ENCODE measurements around the gene ATP1A4. TPM values are rescaled to one million over a fixed set of nuclear protein-coding genes. Genes with fewer than 3 reads are reported as not detected.

Gene ATP1A4
- polyA plus RNA-seq (2011; rRNA removed) (not detected in 2 replicates), polyA minus RNA-seq (2011; rRNA and poly(A)+ RNA removed) (not detected in 2 replicates)

- DNase-seq (ENCODE audit: low read depth): no peak
- H3K27me3 ChIP-seq (ENCODE audit: control insufficient read depth, insufficient read depth, low read length): no peaks in the 10 kb centered on the region
- ChIA-PET POLR2A (no interaction called here), CTCF (interaction anchor here (1.2 to 1.4 kb wide), 2 partner anchors 43 to 50 kb away, joined by 3 to 5 read pairs; no protein-coding TSS in a partner anchor)
- no peaks in the 10 kb centered on the region for H3K36me3 ChIP-seq (ENCODE audit: control insufficient read depth, insufficient read depth, low read length)
- TF ChIP-seq, protein P1, sequence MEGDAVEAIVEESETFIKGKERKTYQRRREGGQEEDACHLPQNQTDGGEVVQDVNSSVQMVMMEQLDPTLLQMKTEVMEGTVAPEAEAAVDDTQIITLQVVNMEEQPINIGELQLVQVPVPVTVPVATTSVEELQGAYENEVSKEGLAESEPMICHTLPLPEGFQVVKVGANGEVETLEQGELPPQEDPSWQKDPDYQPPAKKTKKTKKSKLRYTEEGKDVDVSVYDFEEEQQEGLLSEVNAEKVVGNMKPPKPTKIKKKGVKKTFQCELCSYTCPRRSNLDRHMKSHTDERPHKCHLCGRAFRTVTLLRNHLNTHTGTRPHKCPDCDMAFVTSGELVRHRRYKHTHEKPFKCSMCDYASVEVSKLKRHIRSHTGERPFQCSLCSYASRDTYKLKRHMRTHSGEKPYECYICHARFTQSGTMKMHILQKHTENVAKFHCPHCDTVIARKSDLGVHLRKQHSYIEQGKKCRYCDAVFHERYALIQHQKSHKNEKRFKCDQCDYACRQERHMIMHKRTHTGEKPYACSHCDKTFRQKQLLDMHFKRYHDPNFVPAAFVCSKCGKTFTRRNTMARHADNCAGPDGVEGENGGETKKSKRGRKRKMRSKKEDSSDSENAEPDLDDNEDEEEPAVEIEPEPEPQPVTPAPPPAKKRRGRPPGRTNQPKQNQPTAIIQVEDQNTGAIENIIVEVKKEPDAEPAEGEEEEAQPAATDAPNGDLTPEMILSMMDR (IDR thresholded peaks at IDR 0.05; ENCODE audit: insufficient read depth, low read depth, low read length): no peak
- no peak within 1 kb of the TSS for H3K4me3 ChIP-seq (ENCODE audit: low read depth, low read length)
Measured at GRCh38 chr1:160151303-160151702, at the start of gene ATP1A4. Gene ATP1A4, plus strand, starts transcription at chr1:160151603. Its CDS starts 438 bp downstream, at chr1:160152041.

DNA sequence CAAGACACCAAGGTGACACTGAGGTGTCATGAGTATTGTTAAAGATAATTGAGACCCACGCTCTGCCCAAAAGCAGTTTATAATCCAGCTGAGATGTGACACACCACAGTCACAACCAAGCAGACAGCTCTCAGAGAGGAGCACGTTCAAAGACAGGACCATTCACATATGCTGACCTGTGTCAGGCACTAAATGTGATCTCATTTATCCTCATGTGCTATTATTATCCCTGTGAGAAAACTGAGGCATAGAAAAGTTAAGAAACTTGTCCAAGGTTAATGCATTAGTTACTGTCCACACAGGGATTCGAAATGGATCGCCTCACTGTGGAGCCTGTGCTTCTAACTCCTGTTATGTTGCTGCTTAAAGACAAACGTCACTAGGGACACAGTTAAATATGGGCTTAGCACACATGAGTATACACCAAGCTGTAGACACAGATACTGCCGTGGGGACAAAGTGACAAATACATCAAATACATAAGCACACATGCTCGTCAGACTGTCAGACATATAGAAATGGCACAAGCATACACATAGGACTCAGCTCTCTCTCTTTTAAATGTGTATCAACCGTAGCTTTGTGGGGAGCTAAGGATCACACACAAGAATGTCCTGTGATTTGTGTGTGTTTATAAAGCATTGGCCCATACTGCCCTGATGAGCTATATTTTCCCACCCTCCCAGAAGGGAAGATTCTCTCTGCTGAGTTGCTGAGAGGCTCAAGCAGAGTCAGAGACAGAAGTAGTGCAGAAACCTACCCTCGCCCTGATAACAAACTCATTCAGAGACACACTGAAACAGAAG lies 49.5 kb upstream of the ATP1A4 start:
- no peaks in the 10 kb centered on the region; the same call in none of the 2 replicates for H3K27me3 ChIP-seq (ENCODE audit: control insufficient read depth, insufficient read depth, low read length)
- no peak overlapping the region for H3K4me3 ChIP-seq (ENCODE audit: low read depth, low read length)
- CTCF ChIA-PET: interaction anchor here (0.8 to 7.1 kb wide), 48 partner anchors 8 to 276 kb away, joined by 3 to 82 read pairs (median 5); partner anchors contain the start of genes ATP1A4, CASQ1 and PEX19
- no peaks in the 10 kb centered on the region for H3K36me3 ChIP-seq (ENCODE audit: control insufficient read depth, insufficient read depth, low read length)
- TF ChIP-seq, protein P1 (IDR thresholded peaks at IDR 0.05; ENCODE audit: insufficient read depth, low read depth, low read length): no peak
- DNase-seq (ENCODE audit: low read depth): no peak
- POLR2A ChIA-PET: no interaction called here

DNA sequence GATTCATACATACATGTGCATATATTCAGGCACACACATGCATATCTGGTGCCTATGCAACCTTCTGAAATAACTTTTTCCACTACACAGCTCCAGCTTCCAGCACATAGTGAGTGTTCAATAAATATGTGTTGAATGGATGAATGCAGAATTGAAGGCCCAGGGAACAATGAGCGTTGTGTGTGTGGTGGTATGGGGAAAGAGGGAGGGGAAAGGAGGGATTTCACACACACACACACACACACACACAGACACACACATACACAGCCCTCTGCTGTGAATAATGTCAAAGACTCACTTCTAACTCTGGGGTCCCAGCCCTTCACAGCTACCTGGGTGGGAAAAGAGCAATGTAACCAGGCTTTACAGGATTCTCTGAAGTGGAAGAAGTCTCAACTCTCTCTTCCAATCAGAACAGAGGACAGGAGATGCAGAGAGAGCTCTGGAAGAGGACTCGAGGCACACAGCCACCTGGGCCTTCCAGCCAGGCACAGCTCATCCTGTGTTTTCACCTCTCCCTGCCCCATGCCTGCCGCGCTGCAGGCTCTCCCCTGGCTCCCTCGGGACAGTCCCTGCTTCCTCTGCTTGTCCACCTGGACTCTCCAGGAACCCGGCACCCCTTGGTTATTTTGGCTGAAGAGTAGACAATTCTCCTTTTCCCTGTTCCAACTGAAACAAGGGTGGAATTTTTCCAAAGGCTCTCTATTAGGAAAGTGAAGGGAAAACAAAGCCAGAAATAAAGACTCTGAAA lies 47.6 kb upstream of the ATP1A4 start:
- Histone ChIP-seq H3K4me3 (ENCODE audit: low read depth, low read length) (no peak overlapping the region), H3K36me3 (ENCODE audit: control insufficient read depth, insufficient read depth, low read length) (no peaks in the 10 kb centered on the region), H3K27me3 (ENCODE audit: control insufficient read depth, insufficient read depth, low read length) (peaks cover 2% of the 10 kb centered on the region)
- CTCF ChIA-PET: interaction anchor here (0.6 to 7.1 kb wide), 19 partner anchors 11 to 251 kb away, joined by 3 to 82 read pairs (median 4); partner anchors contain the start of gene CASQ1
- TF ChIP-seq, protein P1 (IDR thresholded peaks at IDR 0.05; ENCODE audit: insufficient read depth, low read depth, low read length): no peak
- POLR2A ChIA-PET: no interaction called here
- DNase-seq (ENCODE audit: low read depth): no peak

GRCh38 chr1:160104486-160104885 lies 46.9 kb upstream of the ATP1A4 start:
- no peak for DNase-seq (ENCODE audit: low read depth)
- Histone ChIP-seq H3K36me3 (ENCODE audit: control insufficient read depth, insufficient read depth, low read length) (no peaks in the 10 kb centered on the region), H3K27me3 (ENCODE audit: control insufficient read depth, insufficient read depth, low read length) (peaks cover 2% of the 10 kb centered on the region), H3K4me3 (ENCODE audit: low read depth, low read length) (no peak overlapping the region)
- TF ChIP-seq, protein P1 (IDR thresholded peaks at IDR 0.05; ENCODE audit: insufficient read depth, low read depth, low read length): no peak
- CTCF ChIA-PET: interaction anchor here (1.0 to 7.1 kb wide), 9 partner anchors 14 to 272 kb away, joined by 3 to 82 read pairs (median 7); partner anchors contain the start of gene CASQ1
- POLR2A ChIA-PET: no interaction called here

- CTCF ChIA-PET: interaction anchor here (0.6 to 7.1 kb wide), 11 partner anchors 13 to 272 kb away, joined by 3 to 82 read pairs (median 6); partner anchors contain the start of gene CASQ1
- POLR2A ChIA-PET: no interaction called here
Measured at GRCh38 chr1:160105155-160105554, 46.2 kb upstream of the ATP1A4 start.

More at GRCh38 chr1:160105155-160105554, 46.2 kb upstream of the ATP1A4 start:
- H3K36me3 ChIP-seq (ENCODE audit: control insufficient read depth, insufficient read depth, low read length): no peaks in the 10 kb centered on the region
- no peak overlapping the region for H3K4me3 ChIP-seq (ENCODE audit: low read depth, low read length)
- peaks cover 2% of the 10 kb centered on the region for H3K27me3 ChIP-seq (ENCODE audit: control insufficient read depth, insufficient read depth, low read length)
- TF ChIP-seq, protein P1 (IDR thresholded peaks at IDR 0.05; ENCODE audit: insufficient read depth, low read depth, low read length): no peak
- DNase-seq (ENCODE audit: low read depth): no peak

All from BJ (cell line).